Naive thymus-derived CD4-positive, alpha-beta T cell (primary cell): ENCODE measurements around the gene DCAF10. TPM values are rescaled to one million over a fixed set of nuclear protein-coding genes. Genes with fewer than 3 reads are reported as not detected.

Experiments used
- ATAC-seq: fragments of 150-1000 bp; cut with Tn5 transposase; 2 replicates; pipeline ENCODE4 v1.10.0; 2021; ENCODE audit warnings: mild to moderate bottlenecking, moderate library complexity
- CTCF ChIA-PET: fragments of 350-600 bp; sonication (Branson Sonifier 250); formaldehyde crosslinking; loops from one replicate; lab custom pipeline; 2021; ENCODE audit warnings: antibody characterized with exemption; lab: Charles Lee
- POLR2A ChIA-PET: fragments of 350-600 bp; sonication (Branson Sonifier 250); formaldehyde crosslinking; loops from one replicate; lab custom pipeline; 2021; ENCODE audit warnings: antibody characterized with exemption, inconsistent platforms; lab: Charles Lee
- DNase-seq, 9 donors: peaks; one replicate each; pipeline versions ENCODE4 v3.0.0 to v3.0.0-alpha.2; 2020 to 2022; ENCODE audit warnings: mixed read lengths in 1 of 9
- H3K27ac ChIP-seq: one replicate; pipeline ENCODE4 v1.7.0; 2013; ENCODE audit warnings: mild to moderate bottlenecking, low read depth, low read length, moderate library complexity
- H3K27me3 ChIP-seq, 2 donors: one replicate each; pipeline ENCODE4 v1.7.0; 2013; ENCODE audit warnings: low read length in 2 of 2, mild to moderate bottlenecking in 2 of 2, moderate library complexity in 2 of 2; ENCODE audit not compliant: control insufficient read depth in 2 of 2, insufficient read depth in 2 of 2
- H3K36me3 ChIP-seq, 3 experiments: 1 replicate in 2 of 3; 2 replicates in 1 of 3; pipeline ENCODE4 v1.7.0; 2013; ENCODE audit warnings: low read length in 3 of 3, mild to moderate bottlenecking in 3 of 3, moderate library complexity in 1 of 3; ENCODE audit not compliant: insufficient read depth in 3 of 3, control insufficient read depth in 2 of 3
- H3K4me1 ChIP-seq, 2 donors: one replicate each; pipeline ENCODE4 v1.7.0; 2013; ENCODE audit warnings: low read length in 2 of 2, mild to moderate bottlenecking in 2 of 2, moderate library complexity in 1 of 2; ENCODE audit not compliant: control insufficient read depth in 2 of 2, insufficient read depth in 2 of 2
- H3K4me3 ChIP-seq: 2 replicates; pipeline ENCODE4 v1.7.0; 2013; ENCODE audit warnings: mild to moderate bottlenecking, low read length
- H3K9me3 ChIP-seq, 3 experiments: 1 replicate in 2 of 3; 2 replicates in 1 of 3; pipeline ENCODE4 v1.7.0; 2013; ENCODE audit warnings: low read length in 3 of 3; ENCODE audit not compliant: control insufficient read depth in 2 of 3
- H3K27ac Mint-ChIP-seq, 9 donors: one replicate each; pipeline ENCODE4 v1.8.0; 2020 to 2022; ENCODE audit warnings: mixed read lengths in 9 of 9, mild to moderate bottlenecking in 8 of 9, moderate library complexity in 5 of 9, inconsistent platforms in 2 of 9
- H3K27me3 Mint-ChIP-seq, 5 donors: one replicate each; pipeline ENCODE4 v1.8.0; 2021 to 2022; ENCODE audit warnings: mixed read lengths in 5 of 5, mild to moderate bottlenecking in 1 of 5
- H3K36me3 Mint-ChIP-seq, 5 donors: one replicate each; pipeline ENCODE4 v1.8.0; 2020 to 2022; ENCODE audit warnings: mixed read lengths in 5 of 5, mild to moderate bottlenecking in 3 of 5, inconsistent platforms in 1 of 5
- H3K4me1 Mint-ChIP-seq, 7 donors: one replicate each; pipeline ENCODE4 v1.8.0; 2020 to 2022; ENCODE audit warnings: mixed read lengths in 7 of 7, mild to moderate bottlenecking in 3 of 7, inconsistent platforms in 1 of 7
- H3K4me3 Mint-ChIP-seq, 10 donors: one replicate each; pipeline ENCODE4 v1.8.0; 2020 to 2022; ENCODE audit warnings: mild to moderate bottlenecking in 10 of 10, mixed read lengths in 10 of 10, moderate library complexity in 6 of 10, inconsistent platforms in 2 of 10
- H3K9me3 Mint-ChIP-seq, 11 donors: one replicate each; pipeline ENCODE4 v1.8.0; 2020 to 2022; ENCODE audit warnings: mixed read lengths in 11 of 11, mild to moderate bottlenecking in 4 of 11, inconsistent platforms in 1 of 11, moderate library complexity in 1 of 11
- intact Hi-C, 2 donors: fragments of 100-400 bp; cut with micrococcal nuclease; formaldehyde crosslinking; loops; one replicate each; pipeline ENCODE4 v1.15.1; 2023
- polyA plus RNA-seq, 2 donors: library from polyadenylated mRNA; unstranded; fragments of 300-500 nt; fragmentation: Illumina TruSeq; gene quantifications; one replicate each; pipeline ENCODE4 v1.2.3, GENCODE V29; 2021
- total RNA-seq, 6 experiments: library from RNA in 5 of 6; stranded (reverse) in 5 of 6; gene quantifications; 1 replicate in 5 of 6; 2 replicates in 1 of 6; pipeline ENCODE4 v1.2.3 and lab custom pipeline; 2021 to 2026

Gene DCAF10
- total and polyA plus RNA-seq, 7 experiments from 2014 or later: 12.1 to 28.6 (median 21.9) TPM

DNA sequence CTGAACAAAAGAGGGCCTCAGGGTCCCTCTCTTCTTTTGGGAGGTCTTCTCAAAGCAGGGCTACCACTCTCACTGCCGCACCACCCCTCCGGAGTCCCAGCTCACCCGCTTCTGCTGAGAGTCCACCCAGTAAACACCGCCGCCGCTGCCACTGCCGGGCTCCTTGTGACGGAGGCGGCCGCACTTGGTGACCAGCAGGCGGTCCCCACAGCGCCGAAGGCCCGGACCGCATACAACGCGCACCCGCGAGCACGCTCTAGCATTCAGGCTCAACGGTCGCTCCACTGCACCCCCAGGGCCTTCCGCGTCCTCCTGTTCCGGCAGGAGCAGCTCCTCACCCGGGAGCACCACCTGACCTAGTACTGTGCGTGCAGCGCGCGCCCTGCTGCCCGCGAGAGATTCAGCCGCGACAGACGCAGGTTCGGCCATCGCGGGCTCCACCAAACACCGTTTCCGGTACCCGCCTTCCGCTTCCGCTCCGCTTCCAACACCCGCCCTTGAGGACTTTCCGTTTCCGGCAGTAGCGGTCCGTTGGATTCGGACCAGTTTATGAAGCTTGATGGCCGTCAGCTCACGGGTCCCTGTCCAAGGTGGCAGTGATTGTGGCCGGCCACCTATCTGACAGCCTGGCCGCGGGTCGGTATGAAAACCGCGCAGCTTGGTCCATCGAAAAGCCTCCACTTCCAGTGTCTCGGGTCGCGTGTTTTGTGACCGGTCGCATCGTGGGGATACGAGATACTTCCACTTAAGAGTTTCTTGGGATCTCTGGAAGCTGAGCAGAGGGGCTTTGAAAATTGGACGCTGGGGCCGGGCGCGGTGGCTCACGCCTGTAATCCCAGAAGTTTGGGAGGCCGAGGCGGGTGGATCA is 15.7 kb upstream of the DCAF10 start, which contains the start of gene EXOSC3:
Gene EXOSC3, minus strand, starts transcription at position 449 of the 868 bp plus-strand sequence. Its CDS starts 20 bp downstream, at position 429.
- peaks cover 0 to 2% (median 0%) of the 10 kb centered on the region in 11 donors for H3K9me3 Mint-ChIP-seq
- H3K36me3 ChIP-seq: peaks cover 4 to 41% (median 9%) of the 10 kb centered on the region in 3 experiments
- peak within 1 kb of the TSS; percentile 85 for H3K27ac ChIP-seq
- ATAC-seq (peak; percentile 92), DNase-seq (peak; percentile 66 to 85 (median 81))
- peak within 1 kb of the TSS; percentile 92 for H3K4me3 ChIP-seq
- H3K36me3 Mint-ChIP-seq: peaks cover 7 to 17% (median 17%) of the 10 kb centered on the region in 5 donors
- intact Hi-C loops: loop anchor here (1.0 to 2.0 kb wide), 7 partner anchors 15 to 1018 kb away; partner anchors contain the start of genes DCAF10 (in 2 of the 2), TOMM5 (in 2 of the 2), TRMT10B (in 2 of the 2) and SLC25A51 (in 1 of the 2)
- H3K4me1 Mint-ChIP-seq: peaks cover 18 to 50% (median 40%) of the 10 kb centered on the region in 7 donors
- no peaks in the 10 kb centered on the region for H3K27me3 ChIP-seq
- ChIA-PET POLR2A (interaction anchor here (0.6 to 3.5 kb wide), 12 partner anchors 9 to 118 kb away, joined by 3 to 29 read pairs (median 6); partner anchors contain the start of genes DCAF10 and TRMT10B), CTCF (no interaction called here)
- peaks cover 0 to 4% (median 0%) of the 10 kb centered on the region in 5 donors for H3K27me3 Mint-ChIP-seq
- H3K4me1 ChIP-seq: peaks cover 18 to 21% of the 10 kb centered on the region in 2 donors
- no peaks in the 10 kb centered on the region for H3K9me3 ChIP-seq
- H3K27ac Mint-ChIP-seq: peak within 1 kb of the TSS; percentile 95 to 98 (median 96)
- peak within 1 kb of the TSS; percentile 96 to 98 (median 97) for H3K4me3 Mint-ChIP-seq

- ATAC-seq: no peak
- Histone ChIP-seq H3K4me1 (peaks cover 18 to 21% of the 10 kb centered on the region in 2 donors), H3K27me3 (no peaks in the 10 kb centered on the region), H3K36me3 (peaks cover 0 to 20% (median 2%) of the 10 kb centered on the region in 3 experiments), H3K4me3 (no peak overlapping the region), H3K9me3 (no peaks in the 10 kb centered on the region), H3K27ac (no peak overlapping the region)
- Mint-ChIP-seq H3K27ac (no peak overlapping the region), H3K27me3 (peaks cover 0 to 7% (median 0%) of the 10 kb centered on the region in 5 donors), H3K4me3 (peak overlapping the region in 1 of 10 donors; percentile 39), H3K4me1 (peaks cover 18 to 40% (median 26%) of the 10 kb centered on the region in 7 donors), H3K9me3 (peaks cover 0 to 4% (median 0%) of the 10 kb centered on the region in 11 donors), H3K36me3 (peaks cover 10 to 23% (median 12%) of the 10 kb centered on the region in 5 donors)
- POLR2A ChIA-PET: no interaction called here
- CTCF ChIA-PET: no interaction called here
- no peak for DNase-seq
- intact Hi-C loops: no loop called here
Measured at GRCh38 chr9:37787059-37787458, 13.5 kb upstream of the DCAF10 start.

DNA sequence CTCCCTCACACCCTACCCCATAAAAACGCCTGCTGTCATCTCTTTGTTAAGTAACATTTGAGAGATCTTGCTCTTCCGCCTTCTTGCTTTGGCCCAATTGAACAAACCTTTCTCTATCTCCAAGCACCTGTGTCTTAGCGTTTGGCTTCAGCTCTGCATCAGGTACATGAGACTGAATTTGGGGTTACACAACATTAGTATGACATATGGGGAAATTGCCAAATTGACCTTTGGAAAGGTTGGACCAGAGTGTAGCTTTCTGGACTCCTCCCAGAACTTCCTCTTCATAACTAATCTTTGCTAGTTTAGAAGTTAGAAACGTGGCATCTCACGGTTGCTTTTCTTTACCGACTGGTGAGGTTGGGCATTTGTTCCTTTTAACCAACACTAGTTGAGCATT is 12.3 kb upstream of the DCAF10 start:
- H3K4me1 ChIP-seq: peaks cover 8 to 9% of the 10 kb centered on the region in 2 donors
- ATAC-seq (no peak), DNase-seq (no peak)
- H3K27me3 Mint-ChIP-seq: peaks cover 0 to 7% (median 0%) of the 10 kb centered on the region in 5 donors
- no peaks in the 10 kb centered on the region for H3K27me3 ChIP-seq
- peaks cover 0 to 4% (median 0%) of the 10 kb centered on the region in 11 donors for H3K9me3 Mint-ChIP-seq
- no peak overlapping the region for H3K4me3 ChIP-seq
- H3K4me3 Mint-ChIP-seq: peak overlapping the region in 5 of 10 donors; percentile 11 to 75 (median 33)
- H3K4me1 Mint-ChIP-seq: peaks cover 10 to 27% (median 15%) of the 10 kb centered on the region in 7 donors
- H3K9me3 ChIP-seq: no peaks in the 10 kb centered on the region
- peaks cover 0 to 8% (median 0%) of the 10 kb centered on the region in 3 experiments for H3K36me3 ChIP-seq
- H3K27ac ChIP-seq: no peak overlapping the region
- ChIA-PET CTCF (no interaction called here), POLR2A (no interaction called here)
- H3K36me3 Mint-ChIP-seq: peaks cover 0 to 14% (median 5%) of the 10 kb centered on the region in 5 donors
- H3K27ac Mint-ChIP-seq: peak overlapping the region in 1 of 9 donors; percentile 11
- intact Hi-C loops: no loop called here

DNA sequence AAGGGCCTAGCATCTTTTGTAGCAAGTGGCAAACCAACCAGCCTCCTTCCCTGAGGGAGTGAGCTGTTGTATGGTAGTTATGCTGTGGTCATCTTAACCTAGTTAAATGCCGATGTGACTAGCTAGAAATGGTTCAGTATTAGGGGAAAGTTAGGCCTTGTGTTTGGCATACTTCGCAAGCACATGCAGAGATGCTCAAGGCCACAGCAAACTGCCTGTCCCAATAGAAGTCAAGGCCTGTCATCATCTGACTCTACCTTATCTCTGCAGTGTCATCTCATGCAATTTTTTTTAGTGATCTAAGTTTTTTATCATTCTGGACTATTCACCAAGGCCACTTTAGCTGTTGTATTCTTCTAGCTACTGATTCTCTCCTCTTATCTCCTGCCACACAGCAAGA is 10.5 kb upstream of the DCAF10 start:
- DNase-seq: no peak

DNA sequence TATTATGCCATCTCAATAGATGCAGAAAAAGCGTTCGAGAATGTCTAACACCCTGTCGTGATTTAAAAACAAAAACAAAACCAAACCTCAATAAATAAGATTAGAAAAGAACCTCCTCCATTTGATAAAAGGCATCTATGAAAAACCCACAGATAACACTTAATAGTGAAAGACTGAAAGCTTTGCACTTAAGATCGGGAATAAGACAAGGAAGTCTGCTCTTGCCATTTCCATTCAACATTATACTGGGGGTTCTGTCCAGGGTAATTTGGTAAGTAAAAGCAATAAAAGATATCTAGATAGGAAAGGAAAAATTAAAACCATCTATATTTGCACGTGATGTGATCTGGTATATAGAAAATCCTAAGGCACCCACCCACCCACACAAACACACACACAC is 8.5 kb upstream of the DCAF10 start:
- H3K9me3 Mint-ChIP-seq: peaks cover 0 to 4% (median 0%) of the 10 kb centered on the region in 11 donors
- ChIA-PET CTCF (no interaction called here), POLR2A (no interaction called here)
- no peaks in the 10 kb centered on the region for H3K36me3 ChIP-seq
- H3K27me3 Mint-ChIP-seq: peaks cover 0 to 7% (median 4%) of the 10 kb centered on the region in 5 donors
- H3K27me3 ChIP-seq: no peaks in the 10 kb centered on the region
- ATAC-seq: no peak
- H3K4me1 Mint-ChIP-seq: peaks cover 0 to 1% (median 0%) of the 10 kb centered on the region in 7 donors
- DNase-seq: no peak
- H3K4me3 ChIP-seq: no peak overlapping the region
- no peaks in the 10 kb centered on the region for H3K4me1 ChIP-seq
- H3K27ac ChIP-seq: no peak overlapping the region
- no peak overlapping the region for H3K4me3 Mint-ChIP-seq
- H3K9me3 ChIP-seq: no peaks in the 10 kb centered on the region
- H3K27ac Mint-ChIP-seq: no peak overlapping the region
- H3K36me3 Mint-ChIP-seq: peaks cover 0 to 14% (median 5%) of the 10 kb centered on the region in 5 donors
- intact Hi-C loops: no loop called here

More for the DNA sequence above, 10.5 kb upstream of the DCAF10 start:
- intact Hi-C loops: no loop called here
- Mint-ChIP-seq H3K27ac (no peak overlapping the region), H3K36me3 (peaks cover 0 to 14% (median 5%) of the 10 kb centered on the region in 5 donors), H3K4me3 (no peak overlapping the region), H3K4me1 (peaks cover 0 to 10% (median 6%) of the 10 kb centered on the region in 7 donors), H3K9me3 (peaks cover 0 to 4% (median 0%) of the 10 kb centered on the region in 11 donors), H3K27me3 (peaks cover 0 to 7% (median under 1%) of the 10 kb centered on the region in 5 donors)
- Histone ChIP-seq H3K4me3 (no peak overlapping the region), H3K27me3 (no peaks in the 10 kb centered on the region), H3K36me3 (peaks cover 0 to under 1% (median 0%) of the 10 kb centered on the region in 3 experiments), H3K27ac (no peak overlapping the region), H3K9me3 (no peaks in the 10 kb centered on the region), H3K4me1 (no peaks in the 10 kb centered on the region)
- CTCF ChIA-PET: interaction anchor here (0.7 kb wide), 2 partner anchors 20 to 197 kb away, joined by 3 read pairs; no protein-coding TSS in a partner anchor
- POLR2A ChIA-PET: interaction anchor here (0.8 to 0.9 kb wide), 2 partner anchors 10 to 16 kb away, joined by 3 to 4 read pairs; partner anchors contain the start of gene DCAF10
- no peak for ATAC-seq

- Histone ChIP-seq H3K36me3 (peaks cover 0 to 9% (median 0%) of the 10 kb centered on the region in 3 experiments), H3K4me1 (peaks cover 0 to 7% of the 10 kb centered on the region in 2 donors), H3K27me3 (no peaks in the 10 kb centered on the region), H3K9me3 (no peaks in the 10 kb centered on the region), H3K4me3 (no peak overlapping the region), H3K27ac (no peak overlapping the region)
- ATAC-seq: no peak
- H3K9me3 Mint-ChIP-seq: peaks cover 0 to 2% (median 0%) of the 10 kb centered on the region in 11 donors
- peaks cover 0 to 4% (median 1%) of the 10 kb centered on the region in 5 donors for H3K27me3 Mint-ChIP-seq
- H3K4me1 Mint-ChIP-seq: peaks cover 4 to 17% (median 8%) of the 10 kb centered on the region in 7 donors
- H3K36me3 Mint-ChIP-seq: peaks cover under 1 to 4% (median 3%) of the 10 kb centered on the region in 5 donors
- no peak overlapping the region for H3K27ac Mint-ChIP-seq
- H3K4me3 Mint-ChIP-seq: no peak overlapping the region
- intact Hi-C loops: no loop called here
- DNase-seq: no peak
- CTCF ChIA-PET: no interaction called here
- POLR2A ChIA-PET: no interaction called here
Measured at GRCh38 chr9:37796232-37796631, 4.4 kb upstream of the DCAF10 start.
